OCI-LY1 (cell line): Measurements from ENCODE around the gene TIMMDC1.

ENCODE experiments used
- H2AFZ ChIP-seq: fragments of 200-600 bp; sonication (generic), shearing (Covaris generic); 2 replicates; pipeline ENCODE4 v1.6.0; 2014; ENCODE audit warnings: antibody characterized with exemption, mild to moderate bottlenecking, low read length
- H3F3A ChIP-seq: fragments of 200-600 bp; sonication (generic), shearing (Covaris generic); 2 replicates; pipeline ENCODE4 v1.6.0; 2014; ENCODE audit warnings: mild to moderate bottlenecking, antibody characterized with exemption, low read length, moderate library complexity; ENCODE audit not compliant: insufficient read depth
- H3K27ac ChIP-seq: fragments of 200-600 bp; sonication (generic); 2 replicates; pipeline ENCODE4 v1.5.1; 2014; ENCODE audit warnings: low read length, mixed run types, mild to moderate bottlenecking, low read depth; ENCODE audit not compliant: poor library complexity, severe bottlenecking
- H3K27me3 ChIP-seq: fragments of 200-600 bp; sonication (generic); 2 replicates; pipeline ENCODE4 v1.6.0; 2014; ENCODE audit warnings: antibody characterized with exemption, mild to moderate bottlenecking, low read length, moderate library complexity; ENCODE audit not compliant: insufficient read depth
- H3K36me3 ChIP-seq: fragments of 200-600 bp; sonication (generic); 2 replicates; pipeline ENCODE4 v1.6.1; 2014; ENCODE audit warnings: mild to moderate bottlenecking, antibody characterized with exemption, low read length, moderate library complexity, mixed read lengths; ENCODE audit not compliant: insufficient read depth
- H3K4me1 ChIP-seq: fragments of 200-600 bp; sonication (generic); 2 replicates; pipeline ENCODE4 v1.5.1; 2014; ENCODE audit warnings: mild to moderate bottlenecking, low read length, moderate library complexity; ENCODE audit not compliant: insufficient read depth, severe bottlenecking
- H3K4me2 ChIP-seq: fragments of 200-600 bp; sonication (generic), shearing (Covaris generic); 2 replicates; pipeline ENCODE4 v1.6.1; 2014; ENCODE audit warnings: low read length
- H3K4me3 ChIP-seq: fragments of 200-600 bp; sonication (generic); 2 replicates; pipeline ENCODE4 v1.5.1; 2014; ENCODE audit warnings: low read length, low read depth, mild to moderate bottlenecking, mixed read lengths; ENCODE audit not compliant: poor library complexity, severe bottlenecking
- H3K79me2 ChIP-seq: fragments of 200-600 bp; shearing (Covaris generic); 2 replicates; pipeline ENCODE4 v1.6.1; 2016; ENCODE audit warnings: mixed run types, low read length, mixed read lengths; ENCODE audit not compliant: insufficient read depth
- H3K9ac ChIP-seq: fragments of 200-600 bp; sonication (generic), shearing (Covaris generic); 2 replicates; pipeline ENCODE4 v1.6.1; 2014; ENCODE audit warnings: mild to moderate bottlenecking, low read length, mixed read lengths
- H3K9me2 ChIP-seq: fragments of 200-600 bp; sonication (generic), shearing (Covaris generic); 2 replicates; pipeline ENCODE4 v1.6.1; 2014; ENCODE audit warnings: low read depth, mild to moderate bottlenecking, low read length, mixed read lengths
- H3K9me3 ChIP-seq: fragments of 200-600 bp; shearing (Covaris generic); 2 replicates; pipeline ENCODE4 v1.6.1; 2014; ENCODE audit warnings: low read length, mixed read lengths
- H4K20me1 ChIP-seq: fragments of 200-600 bp; sonication (generic), shearing (Covaris generic); 2 replicates; pipeline ENCODE4 v1.6.0; 2016; ENCODE audit warnings: mild to moderate bottlenecking, low read length; ENCODE audit not compliant: insufficient read depth
- EZH2 ChIP-seq: fragments of 200-600 bp; sonication (generic), shearing (Covaris generic); IDR thresholded peaks from 2 replicates; pipeline ENCODE4 v1.8.0; 2017; ENCODE audit warnings: borderline replicate concordance, mixed run types, mild to moderate bottlenecking, antibody characterized with exemption, low read length, moderate library complexity, mixed read lengths
- TF ChIP-seq, protein P1 (sequence below): fragments of 200-600 bp; sonication (generic), shearing (Covaris generic); IDR thresholded peaks from 2 replicates; pipeline ENCODE4 v1.5.1; 2017; ENCODE audit warnings: mild to moderate bottlenecking, antibody characterized with exemption, low read length, moderate library complexity, mixed read lengths

TIMMDC1 gene

GRCh38 chr3:119571688-119572087 lies 73.3 kb downstream of the TIMMDC1 start:
- Histone ChIP-seq H2AFZ (no peak overlapping the region), H3K4me1 (no peaks in the 10 kb centered on the region), H3K9me3 (no peaks in the 10 kb centered on the region), H3K4me3 (no peak overlapping the region), H3K79me2 (no peaks in the 10 kb centered on the region), H3K9me2 (no peaks in the 10 kb centered on the region), H3K4me2 (no peak overlapping the region), H4K20me1 (no peaks in the 10 kb centered on the region), H3K27me3 (no peaks in the 10 kb centered on the region), H3K9ac (no peak overlapping the region), H3K36me3 (no peaks in the 10 kb centered on the region), H3K27ac (no peak overlapping the region), H3F3A (no peaks in the 10 kb centered on the region)
- TF ChIP-seq, protein P1, sequence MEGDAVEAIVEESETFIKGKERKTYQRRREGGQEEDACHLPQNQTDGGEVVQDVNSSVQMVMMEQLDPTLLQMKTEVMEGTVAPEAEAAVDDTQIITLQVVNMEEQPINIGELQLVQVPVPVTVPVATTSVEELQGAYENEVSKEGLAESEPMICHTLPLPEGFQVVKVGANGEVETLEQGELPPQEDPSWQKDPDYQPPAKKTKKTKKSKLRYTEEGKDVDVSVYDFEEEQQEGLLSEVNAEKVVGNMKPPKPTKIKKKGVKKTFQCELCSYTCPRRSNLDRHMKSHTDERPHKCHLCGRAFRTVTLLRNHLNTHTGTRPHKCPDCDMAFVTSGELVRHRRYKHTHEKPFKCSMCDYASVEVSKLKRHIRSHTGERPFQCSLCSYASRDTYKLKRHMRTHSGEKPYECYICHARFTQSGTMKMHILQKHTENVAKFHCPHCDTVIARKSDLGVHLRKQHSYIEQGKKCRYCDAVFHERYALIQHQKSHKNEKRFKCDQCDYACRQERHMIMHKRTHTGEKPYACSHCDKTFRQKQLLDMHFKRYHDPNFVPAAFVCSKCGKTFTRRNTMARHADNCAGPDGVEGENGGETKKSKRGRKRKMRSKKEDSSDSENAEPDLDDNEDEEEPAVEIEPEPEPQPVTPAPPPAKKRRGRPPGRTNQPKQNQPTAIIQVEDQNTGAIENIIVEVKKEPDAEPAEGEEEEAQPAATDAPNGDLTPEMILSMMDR = no peak
- no peak for TF ChIP-seq EZH2
